ENCODE data around the gene BAG5. TPM values are rescaled to one million over a fixed set of nuclear protein-coding genes. Genes with fewer than 3 reads are reported as not detected.

Gene BAG5
- total and polyA plus RNA-seq, 2 of the 4 experiments (the other 2 are of a cell fraction), result 6.7 to 22.2 TPM

GRCh38 chr14:103517721-103518421 is 44.6 kb downstream of the BAG5 start:
- H3K4ac ChIP-seq (ENCODE audit: low read depth, low read length), result no peak overlapping the region; the same call in 1 of the 2 replicates
- no TSS peak for BruUV-seq (replicated peaks)
- H3K27me3 ChIP-seq (ENCODE audit: control insufficient read depth, insufficient read depth, low read length), result peaks cover 6% of the 10 kb centered on the region; the same call in 1 of the 2 replicates
- in situ Hi-C loops (cut with MboI; ENCODE audit: low sequenced_read_pairs) (no loop called here), intact Hi-C loops (cut with micrococcal nuclease) (loop anchor here (1.0 kb wide), 1 partner anchor 28 kb away; no protein-coding TSS in a partner anchor), dilution Hi-C loops (cut with HindIII; ENCODE audit: low sequenced_read_pairs, unreplicated experiment) (no loop called here)
- H2BK15ac ChIP-seq (ENCODE audit: low read depth, low read length), result no peak overlapping the region
- peaks cover 19% of the 10 kb centered on the region for H4K20me1 ChIP-seq (ENCODE audit: insufficient read depth, low read length)
- peak overlapping the region; percentile 19; the same call in 1 of the 2 replicates for H4K5ac ChIP-seq (ENCODE audit: low read depth, low read length)
- H3K9ac ChIP-seq (ENCODE audit: low read depth, low read length), result peak overlapping the region; percentile 16; the same call in 1 of the 2 replicates
- no peak overlapping the region for H2BK120ac ChIP-seq (ENCODE audit: low read depth, low read length)
- H3K79me1 ChIP-seq (ENCODE audit: low read depth in 1 of 2, low read length in 2 of 2), result peaks cover 0 to 13% of the 10 kb centered on the region in 2 experiments; a peak in 1 of 4 replicates
- peaks cover 2% of the 10 kb centered on the region; the same call in 1 of the 2 replicates for H3K36me3 ChIP-seq (ENCODE audit: control insufficient read depth, insufficient read depth, low read length)
- H2AK9ac ChIP-seq (replicated peaks; ENCODE audit: low read depth, low read length, poor library complexity), result peak overlapping the region; percentile 60
- H3K9me1 ChIP-seq (ENCODE audit: insufficient read depth, low read length), result no peaks in the 10 kb centered on the region
- 46% methylated on average over 6 of the region's 20 CpGs; no CpG with 5 or more reads in 1 of the 2 experiments for WGBS, 2 experiments (ENCODE audit: extremely low coverage in 2 of 2, insufficient read length in 1 of 2)
- CTCF ChIA-PET, result interaction anchor here (0.5 to 1.5 kb wide), 4 partner anchors 11 to 148 kb away, joined by 3 to 7 read pairs (median 5); partner anchors contain the start of gene TRMT61A
- H2BK5ac ChIP-seq (ENCODE audit: low read depth, low read length, poor library complexity, severe bottlenecking), result no peak overlapping the region
- peak overlapping the region; percentile 71 for H2AFZ ChIP-seq (replicated peaks; ENCODE audit: low read length, poor library complexity)
- POLR2A ChIA-PET (ENCODE audit: unreplicated experiment), result no interaction called here
- H3K4me3 ChIP-seq (ENCODE audit: insufficient read depth, low read depth, low read length), result no peak overlapping the region
- H3K9me3 ChIP-seq (ENCODE audit: control insufficient read depth, insufficient read depth, low read length), result no peaks in the 10 kb centered on the region
- no peak for TF ChIP-seq CHD1 (IDR thresholded peaks at IDR 0.05; ENCODE audit: low read depth, low read length)
- TF ChIP-seq POLR2A (IDR thresholded peaks at IDR 0.05; ENCODE audit: low read depth, low read length), result no peak
- no peak for TF ChIP-seq RCOR1 (IDR thresholded peaks at IDR 0.05; ENCODE audit: insufficient replicate concordance, low read length)
- no peak for TF ChIP-seq CEBPB (IDR thresholded peaks at IDR 0.05; ENCODE audit: low read depth, low read length)
- TF ChIP-seq CTCF (conservative IDR thresholded peaks at IDR 0.05; ENCODE audit: low read depth, low read length), result no peak
- TF ChIP-seq NFE2L2 (IDR thresholded peaks at IDR 0.05; ENCODE audit: low read depth, low read length), result no peak
- H2BK20ac ChIP-seq (ENCODE audit: low read depth, low read length), result no peak overlapping the region
- no peak overlapping the region for H4K91ac ChIP-seq (ENCODE audit: insufficient read depth, low read depth, low read length)
- no peak overlapping the region for H3K56ac ChIP-seq (ENCODE audit: extremely low read depth, insufficient read depth, low read length)
- no peak overlapping the region for H3K14ac ChIP-seq (replicated peaks; ENCODE audit: low read depth, low read length)
- H3K18ac ChIP-seq (ENCODE audit: low read depth, low read length), result no peak overlapping the region
- peak overlapping the region in 1 of 2 experiments; percentile 30; a peak in 1 of 4 replicates for H4K8ac ChIP-seq (ENCODE audit: low read depth in 2 of 2, low read length in 2 of 2)
- peak; percentile 16 for ATAC-seq (ENCODE audit: low read depth)
- H3K23ac ChIP-seq (ENCODE audit: low read depth, low read length), result no peak overlapping the region
- no peak overlapping the region for H2AK5ac ChIP-seq (ENCODE audit: low read depth, low read length)
- H3K27ac ChIP-seq (ENCODE audit: insufficient read depth, low read length), result 0 out of 2 replicates have a peak overlapping the region, but pooled peaks have one; percentile 6
- peaks cover 20% of the 10 kb centered on the region for H3K4me1 ChIP-seq (ENCODE audit: control insufficient read depth, insufficient read depth, low read length)
- no peak overlapping the region for H3K4me2 ChIP-seq (ENCODE audit: low read depth, low read length)
- DNase-seq, result no peak
